Metanephros (tissue), 1 donor: Measurements from ENCODE around the gene SLC15A2. TPM values are rescaled to one million over a fixed set of nuclear protein-coding genes. Genes with fewer than 3 reads are reported as not detected.

Experiments used
- total RNA-seq: library from RNA; depleted of rRNA; stranded (reverse); fragments of >200 nt; gene quantifications from one replicate; pipeline ENCODE4 v1.2.3, GENCODE V29; 2014

Gene SLC15A2, protein sequence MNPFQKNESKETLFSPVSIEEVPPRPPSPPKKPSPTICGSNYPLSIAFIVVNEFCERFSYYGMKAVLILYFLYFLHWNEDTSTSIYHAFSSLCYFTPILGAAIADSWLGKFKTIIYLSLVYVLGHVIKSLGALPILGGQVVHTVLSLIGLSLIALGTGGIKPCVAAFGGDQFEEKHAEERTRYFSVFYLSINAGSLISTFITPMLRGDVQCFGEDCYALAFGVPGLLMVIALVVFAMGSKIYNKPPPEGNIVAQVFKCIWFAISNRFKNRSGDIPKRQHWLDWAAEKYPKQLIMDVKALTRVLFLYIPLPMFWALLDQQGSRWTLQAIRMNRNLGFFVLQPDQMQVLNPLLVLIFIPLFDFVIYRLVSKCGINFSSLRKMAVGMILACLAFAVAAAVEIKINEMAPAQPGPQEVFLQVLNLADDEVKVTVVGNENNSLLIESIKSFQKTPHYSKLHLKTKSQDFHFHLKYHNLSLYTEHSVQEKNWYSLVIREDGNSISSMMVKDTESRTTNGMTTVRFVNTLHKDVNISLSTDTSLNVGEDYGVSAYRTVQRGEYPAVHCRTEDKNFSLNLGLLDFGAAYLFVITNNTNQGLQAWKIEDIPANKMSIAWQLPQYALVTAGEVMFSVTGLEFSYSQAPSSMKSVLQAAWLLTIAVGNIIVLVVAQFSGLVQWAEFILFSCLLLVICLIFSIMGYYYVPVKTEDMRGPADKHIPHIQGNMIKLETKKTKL
- total RNA-seq = 23.4 TPM

DNA sequence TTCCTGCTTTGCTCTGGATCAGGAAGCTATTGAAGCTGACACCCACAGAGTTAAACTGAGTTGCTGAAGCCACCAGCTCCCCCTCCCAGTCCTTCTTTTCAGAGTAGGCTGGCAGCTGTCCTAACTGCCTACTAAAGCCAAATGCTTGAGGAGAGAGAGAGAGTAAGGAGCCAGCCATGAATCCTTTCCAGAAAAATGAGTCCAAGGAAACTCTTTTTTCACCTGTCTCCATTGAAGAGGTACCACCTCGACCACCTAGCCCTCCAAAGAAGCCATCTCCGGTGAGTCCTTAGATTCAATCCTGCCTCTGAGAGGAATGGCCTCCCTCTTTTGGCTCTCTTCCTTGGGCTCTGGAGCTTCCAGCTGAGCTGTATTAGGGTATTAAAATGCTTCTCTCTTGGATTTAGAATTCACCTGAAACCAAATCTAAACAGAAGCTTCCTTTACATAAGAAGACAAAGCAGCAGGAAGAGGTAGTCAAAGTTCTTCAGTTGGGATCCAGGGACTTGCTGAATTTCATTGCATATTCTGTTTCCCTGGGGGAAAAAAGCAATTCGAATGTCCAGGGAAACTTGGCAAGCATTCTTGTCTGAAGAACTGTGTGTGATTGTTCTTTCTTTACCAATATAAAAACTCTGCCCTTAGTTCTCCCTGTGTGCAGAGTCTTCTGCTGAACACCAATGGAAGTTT is at the start of gene SLC15A2:
Gene SLC15A2, plus strand, starts transcription at position 101 of the 690 bp plus-strand sequence. Its CDS starts 76 bp downstream, at position 177.

Other genes starting within 250 kb of the SLC15A2 start
- gene HCLS1, start 233.5 kb upstream of the SLC15A2 start, total RNA-seq = 10.6 TPM
- 47.8 TPM for gene GOLGB1, start 144.7 kb upstream of the SLC15A2 start, total RNA-seq
- 29.4 TPM for gene IQCB1, start 59.3 kb upstream of the SLC15A2 start, total RNA-seq
- gene EAF2, start 59.2 kb upstream of the SLC15A2 start, total RNA-seq = 16.2 TPM
- 6.4 TPM for gene ILDR1, start 127.8 kb downstream of the SLC15A2 start, total RNA-seq
- gene CD86, start 161.0 kb downstream of the SLC15A2 start, total RNA-seq = 5.2 TPM